PFSK-1 (cell line): ENCODE measurements around the gene RGS16.

Source experiments
- FOXP2 ChIP-seq: optimal IDR thresholded peaks from 2 replicates; pipeline ENCODE3; 2011; ENCODE audit warnings: borderline replicate concordance, control low read depth, inconsistent platforms; ENCODE audit not compliant: insufficient read depth; ENCODE audit errors: extremely low read length, extremely low read depth
- POLR2AphosphoS5 ChIP-seq: IDR thresholded peaks from 2 replicates; pipeline ENCODE4 v1.6.1; 2012; ENCODE audit warnings: low read depth, mild to moderate bottlenecking, control low read depth, low read length, moderate library complexity
- SIN3A ChIP-seq: IDR thresholded peaks from 2 replicates; pipeline ENCODE4 v1.6.1; 2012; ENCODE audit warnings: mild to moderate bottlenecking, low read length, moderate library complexity, borderline replicate concordance; ENCODE audit not compliant: insufficient read depth
- TAF1 ChIP-seq: IDR thresholded peaks from 2 replicates; pipeline ENCODE4 v1.6.1; 2012; ENCODE audit warnings: low read length, control low read depth, borderline replicate concordance; ENCODE audit not compliant: insufficient read depth
- TF ChIP-seq, protein P1 (sequence below), 2 experiments: IDR thresholded peaks; 2 replicates each; pipeline versions ENCODE4 v1.6.1 to v1.8.0; 2011 to 2012; ENCODE audit warnings: low read depth in 2 of 2, low read length in 2 of 2, control low read depth in 1 of 2, inconsistent platforms in 1 of 2, mild to moderate bottlenecking in 1 of 2, moderate library complexity in 1 of 2; ENCODE audit not compliant: insufficient read depth in 1 of 2

GRCh38 chr1:182652933-182653332 is 48.7 kb upstream of the RGS16 start:
- TF ChIP-seq FOXP2 (no peak), TAF1 (no peak), SIN3A (no peak), POLR2AphosphoS5 (no peak)
- TF ChIP-seq, protein P1, sequence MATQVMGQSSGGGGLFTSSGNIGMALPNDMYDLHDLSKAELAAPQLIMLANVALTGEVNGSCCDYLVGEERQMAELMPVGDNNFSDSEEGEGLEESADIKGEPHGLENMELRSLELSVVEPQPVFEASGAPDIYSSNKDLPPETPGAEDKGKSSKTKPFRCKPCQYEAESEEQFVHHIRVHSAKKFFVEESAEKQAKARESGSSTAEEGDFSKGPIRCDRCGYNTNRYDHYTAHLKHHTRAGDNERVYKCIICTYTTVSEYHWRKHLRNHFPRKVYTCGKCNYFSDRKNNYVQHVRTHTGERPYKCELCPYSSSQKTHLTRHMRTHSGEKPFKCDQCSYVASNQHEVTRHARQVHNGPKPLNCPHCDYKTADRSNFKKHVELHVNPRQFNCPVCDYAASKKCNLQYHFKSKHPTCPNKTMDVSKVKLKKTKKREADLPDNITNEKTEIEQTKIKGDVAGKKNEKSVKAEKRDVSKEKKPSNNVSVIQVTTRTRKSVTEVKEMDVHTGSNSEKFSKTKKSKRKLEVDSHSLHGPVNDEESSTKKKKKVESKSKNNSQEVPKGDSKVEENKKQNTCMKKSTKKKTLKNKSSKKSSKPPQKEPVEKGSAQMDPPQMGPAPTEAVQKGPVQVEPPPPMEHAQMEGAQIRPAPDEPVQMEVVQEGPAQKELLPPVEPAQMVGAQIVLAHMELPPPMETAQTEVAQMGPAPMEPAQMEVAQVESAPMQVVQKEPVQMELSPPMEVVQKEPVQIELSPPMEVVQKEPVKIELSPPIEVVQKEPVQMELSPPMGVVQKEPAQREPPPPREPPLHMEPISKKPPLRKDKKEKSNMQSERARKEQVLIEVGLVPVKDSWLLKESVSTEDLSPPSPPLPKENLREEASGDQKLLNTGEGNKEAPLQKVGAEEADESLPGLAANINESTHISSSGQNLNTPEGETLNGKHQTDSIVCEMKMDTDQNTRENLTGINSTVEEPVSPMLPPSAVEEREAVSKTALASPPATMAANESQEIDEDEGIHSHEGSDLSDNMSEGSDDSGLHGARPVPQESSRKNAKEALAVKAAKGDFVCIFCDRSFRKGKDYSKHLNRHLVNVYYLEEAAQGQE (IDR thresholded peaks at IDR 0.05; ENCODE audit: insufficient read depth in 1 of 2, low read depth in 2 of 2, low read length in 2 of 2): no peak
